ENCODE data around the gene PARS2. TPM values are rescaled to one million over a fixed set of nuclear protein-coding genes. Genes with fewer than 3 reads are reported as not detected.

Gene PARS2
- total and polyA plus RNA-seq, 4 donors: 1.3 to 4.3 (median 2.7) TPM

- WGBS, 2 donors: 89 to 94% methylated on average over 10 of the region's 10 CpGs
Measured at GRCh38 chr1:54711536-54711935, 52.8 kb downstream of the PARS2 start.

GRCh38 chr1:54710841-54711240 lies 53.5 kb downstream of the PARS2 start:
- H3K4me3 ChIP-seq: no peak overlapping the region
- DNase-seq: no peak
- no peak overlapping the region for H3K27ac ChIP-seq (ENCODE audit: low read depth in 1 of 2, low read length in 1 of 2)
- H3K27me3 ChIP-seq (ENCODE audit: control insufficient read depth in 3 of 3, insufficient read depth in 3 of 3, low read length in 2 of 3): peaks cover 0 to 2% (median 0%) of the 10 kb centered on the region in 3 donors
- H3K9ac ChIP-seq (ENCODE audit: insufficient read depth in 1 of 2, low read length in 2 of 2): no peak overlapping the region
- no peaks in the 10 kb centered on the region for H3K36me3 ChIP-seq (ENCODE audit: control insufficient read depth in 4 of 4, insufficient read depth in 4 of 4, low read length in 4 of 4)
- H3K4me1 ChIP-seq (ENCODE audit: control insufficient read depth in 5 of 5, insufficient read depth in 5 of 5, low read length in 5 of 5): peaks cover 0 to 6% (median 0%) of the 10 kb centered on the region in 5 donors
- no peak for TF ChIP-seq CTCF (IDR thresholded peaks at IDR 0.05; ENCODE audit: control extremely low read depth, extremely low read depth)
- WGBS, 2 donors: 73 to 91% methylated on average over 6 of the region's 6 CpGs
- H3K9me3 ChIP-seq (ENCODE audit: control insufficient read depth in 4 of 4, insufficient read depth in 3 of 4, low read length in 3 of 4): no peaks in the 10 kb centered on the region
- ATAC-seq (ENCODE audit: insufficient read depth, low FRiP score): no peak

More at GRCh38 chr1:54711536-54711935, 52.8 kb downstream of the PARS2 start:
- H3K4me3 ChIP-seq: no peak overlapping the region
- no peak overlapping the region for H3K27ac ChIP-seq (ENCODE audit: low read depth in 1 of 2, low read length in 1 of 2)
- H3K27me3 ChIP-seq (ENCODE audit: control insufficient read depth in 3 of 3, insufficient read depth in 3 of 3, low read length in 2 of 3): peaks cover 0 to 2% (median 0%) of the 10 kb centered on the region in 3 donors
- peaks cover 0 to 10% (median 3%) of the 10 kb centered on the region in 5 donors for H3K4me1 ChIP-seq (ENCODE audit: control insufficient read depth in 5 of 5, insufficient read depth in 5 of 5, low read length in 5 of 5)
- no peaks in the 10 kb centered on the region for H3K36me3 ChIP-seq (ENCODE audit: control insufficient read depth in 4 of 4, insufficient read depth in 4 of 4, low read length in 4 of 4)
- no peak for TF ChIP-seq CTCF (IDR thresholded peaks at IDR 0.05; ENCODE audit: control extremely low read depth, extremely low read depth)
- H3K9ac ChIP-seq (ENCODE audit: insufficient read depth in 1 of 2, low read length in 2 of 2): no peak overlapping the region
- DNase-seq: no peak
- no peak for ATAC-seq (ENCODE audit: insufficient read depth, low FRiP score)
- no peaks in the 10 kb centered on the region for H3K9me3 ChIP-seq (ENCODE audit: control insufficient read depth in 4 of 4, insufficient read depth in 3 of 4, low read length in 3 of 4)

- H3K4me3 ChIP-seq: no peak overlapping the region
- H3K27ac ChIP-seq (ENCODE audit: low read depth in 1 of 2, low read length in 1 of 2): no peak overlapping the region
- WGBS, 2 donors: 87 to 90% methylated on average over 3 of the region's 3 CpGs
- DNase-seq (no peak), ATAC-seq (ENCODE audit: insufficient read depth, low FRiP score) (no peak)
- no peaks in the 10 kb centered on the region for H3K9me3 ChIP-seq (ENCODE audit: control insufficient read depth in 4 of 4, insufficient read depth in 3 of 4, low read length in 3 of 4)
- no peak for TF ChIP-seq CTCF (IDR thresholded peaks at IDR 0.05; ENCODE audit: control extremely low read depth, extremely low read depth)
- H3K4me1 ChIP-seq (ENCODE audit: control insufficient read depth in 5 of 5, insufficient read depth in 5 of 5, low read length in 5 of 5): peaks cover 0 to 5% (median 0%) of the 10 kb centered on the region in 5 donors
- no peaks in the 10 kb centered on the region for H3K36me3 ChIP-seq (ENCODE audit: control insufficient read depth in 4 of 4, insufficient read depth in 4 of 4, low read length in 4 of 4)
- H3K27me3 ChIP-seq (ENCODE audit: control insufficient read depth in 3 of 3, insufficient read depth in 3 of 3, low read length in 2 of 3): peaks cover 0 to 2% (median 0%) of the 10 kb centered on the region in 3 donors
- no peak overlapping the region for H3K9ac ChIP-seq (ENCODE audit: insufficient read depth in 1 of 2, low read length in 2 of 2)
Measured at GRCh38 chr1:54710434-54710833, 53.9 kb downstream of the PARS2 start.

All from lung (tissue), 12 donors.